Activated naive CD8-positive, alpha-beta T cell (primary cell): Measurements from ENCODE around the gene MROH7.

Experiments used
- H3K27ac Mint-ChIP-seq: one replicate; pipeline ENCODE4 v1.8.0; 2021; ENCODE audit warnings: mixed read lengths
- H3K27me3 Mint-ChIP-seq: one replicate; pipeline ENCODE4 v1.8.0; 2021; ENCODE audit warnings: mixed read lengths
- H3K36me3 Mint-ChIP-seq: one replicate; pipeline ENCODE4 v1.8.0; 2021; ENCODE audit warnings: mixed read lengths
- H3K4me1 Mint-ChIP-seq: one replicate; pipeline ENCODE4 v1.8.0; 2021; ENCODE audit warnings: low read depth, mixed read lengths
- H3K4me3 Mint-ChIP-seq: one replicate; pipeline ENCODE4 v1.8.0; 2021; ENCODE audit warnings: mild to moderate bottlenecking, mixed read lengths
- H3K9me3 Mint-ChIP-seq: one replicate; pipeline ENCODE4 v1.8.0; 2021; ENCODE audit warnings: low read depth, mixed read lengths

Gene MROH7

DNA sequence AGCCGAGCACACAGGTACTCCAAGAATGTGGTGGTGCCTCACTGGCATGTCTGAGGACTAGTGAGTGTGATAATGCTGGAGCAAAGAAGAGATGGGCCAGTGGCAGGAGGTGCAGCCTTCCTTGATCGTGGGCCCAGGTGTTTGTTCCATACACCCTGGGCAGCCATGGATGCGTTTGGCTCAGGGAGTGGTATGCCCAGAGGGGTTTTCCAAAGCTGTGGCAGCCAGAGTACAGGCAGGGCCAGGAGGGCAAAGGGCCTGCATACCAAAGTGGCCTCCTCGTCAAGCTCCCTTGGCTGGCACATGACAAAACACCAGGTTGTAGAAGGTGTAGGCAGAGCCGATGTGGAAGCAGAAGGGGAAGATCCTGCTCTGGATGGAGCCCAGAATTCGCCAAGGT, 103.7 kb downstream of the MROH7 start:
- no peaks in the 10 kb centered on the region for H3K36me3 Mint-ChIP-seq
- H3K4me1 Mint-ChIP-seq: no peaks in the 10 kb centered on the region
- H3K27ac Mint-ChIP-seq: no peak overlapping the region
- H3K27me3 Mint-ChIP-seq: no peaks in the 10 kb centered on the region
- H3K4me3 Mint-ChIP-seq: no peak overlapping the region
- H3K9me3 Mint-ChIP-seq: no peaks in the 10 kb centered on the region

DNA sequence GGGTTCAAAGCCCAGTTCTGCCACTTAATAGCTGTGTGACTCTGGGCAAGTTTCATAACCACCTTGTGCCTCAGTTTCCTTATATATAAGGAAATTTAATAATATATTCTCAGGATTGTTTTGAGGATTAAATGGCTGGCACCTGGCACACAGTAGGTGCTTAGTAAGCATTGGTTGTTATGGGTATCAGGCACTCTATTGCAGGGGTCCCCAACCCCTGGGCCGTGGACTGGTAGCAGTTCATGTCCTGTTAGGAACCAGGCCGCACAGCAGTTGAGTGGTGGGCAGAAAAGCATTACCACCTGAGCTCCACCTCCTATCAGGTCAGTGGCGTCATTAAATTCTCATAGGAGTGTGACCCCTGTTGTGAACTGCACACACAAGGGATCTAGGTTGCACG, 104.3 kb downstream of the MROH7 start:
- Mint-ChIP-seq H3K9me3 (no peaks in the 10 kb centered on the region), H3K27me3 (no peaks in the 10 kb centered on the region), H3K36me3 (no peaks in the 10 kb centered on the region)

DNA sequence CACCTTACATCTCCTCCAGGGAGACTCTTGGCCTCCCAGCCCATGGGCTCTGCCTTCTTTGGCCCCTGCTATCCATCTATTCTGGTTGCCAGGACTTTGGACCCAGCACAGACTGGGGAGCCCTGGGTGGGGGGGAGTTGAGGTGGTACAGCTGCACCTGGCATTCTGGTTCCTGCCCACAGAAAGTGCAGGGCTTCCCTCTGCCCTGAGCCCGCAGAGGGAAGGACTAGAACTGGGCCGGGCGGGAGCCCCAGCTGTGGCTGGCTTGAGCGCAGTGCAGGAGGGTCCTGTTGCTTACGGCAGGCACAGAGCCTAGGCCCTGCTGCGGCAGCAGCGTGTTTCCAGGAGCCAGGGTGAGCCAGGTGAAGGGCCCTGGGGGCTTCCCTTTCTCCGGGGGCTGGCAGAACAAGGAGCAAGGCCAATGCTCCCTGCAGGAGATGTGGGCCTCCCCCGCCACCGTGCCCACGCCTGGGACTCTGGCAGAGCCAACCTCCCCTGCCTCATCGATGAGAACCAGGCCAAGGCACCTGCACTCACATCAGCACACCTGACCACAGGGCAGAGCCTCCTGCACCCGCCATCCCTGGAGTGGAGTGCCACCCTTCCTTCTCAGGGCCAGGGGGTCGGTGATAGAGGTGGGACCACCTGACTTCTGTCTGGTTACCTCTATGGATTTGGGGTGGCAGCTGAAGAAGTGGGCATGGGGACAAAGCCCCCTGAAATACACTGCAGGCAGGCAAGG, 106.7 kb downstream of the MROH7 start:
- H3K27me3 Mint-ChIP-seq: no peaks in the 10 kb centered on the region
- H3K4me1 Mint-ChIP-seq: no peaks in the 10 kb centered on the region
- no peak overlapping the region for H3K27ac Mint-ChIP-seq
- H3K4me3 Mint-ChIP-seq: no peak overlapping the region
- no peaks in the 10 kb centered on the region for H3K36me3 Mint-ChIP-seq
- H3K9me3 Mint-ChIP-seq: no peaks in the 10 kb centered on the region

More for the DNA sequence above, 104.3 kb downstream of the MROH7 start:
- H3K27ac Mint-ChIP-seq: no peak overlapping the region
- H3K4me1 Mint-ChIP-seq: no peaks in the 10 kb centered on the region
- H3K4me3 Mint-ChIP-seq: no peak overlapping the region

DNA sequence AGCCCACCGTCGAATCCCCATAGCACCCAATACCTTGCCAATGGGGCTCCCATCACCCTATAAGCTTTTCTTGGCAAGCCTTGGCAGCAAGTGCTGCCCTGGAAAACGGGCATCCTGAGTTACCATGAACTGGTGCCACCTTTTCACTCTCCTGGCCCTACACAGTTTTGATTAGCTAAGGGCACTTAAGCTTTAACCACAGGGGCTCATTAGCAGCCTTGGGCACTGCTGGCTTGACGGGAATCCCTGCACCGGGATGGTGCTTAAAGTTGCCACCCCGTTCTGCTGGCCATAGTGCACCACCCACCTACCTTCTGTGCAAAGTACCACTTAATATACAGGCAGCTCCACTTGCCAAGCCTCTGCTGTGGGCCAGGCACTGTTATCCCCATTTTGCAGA, 109.0 kb downstream of the MROH7 start:
- Mint-ChIP-seq H3K4me1 (no peaks in the 10 kb centered on the region), H3K27ac (no peak overlapping the region), H3K36me3 (no peaks in the 10 kb centered on the region), H3K9me3 (no peaks in the 10 kb centered on the region), H3K4me3 (no peak overlapping the region), H3K27me3 (no peaks in the 10 kb centered on the region)

DNA sequence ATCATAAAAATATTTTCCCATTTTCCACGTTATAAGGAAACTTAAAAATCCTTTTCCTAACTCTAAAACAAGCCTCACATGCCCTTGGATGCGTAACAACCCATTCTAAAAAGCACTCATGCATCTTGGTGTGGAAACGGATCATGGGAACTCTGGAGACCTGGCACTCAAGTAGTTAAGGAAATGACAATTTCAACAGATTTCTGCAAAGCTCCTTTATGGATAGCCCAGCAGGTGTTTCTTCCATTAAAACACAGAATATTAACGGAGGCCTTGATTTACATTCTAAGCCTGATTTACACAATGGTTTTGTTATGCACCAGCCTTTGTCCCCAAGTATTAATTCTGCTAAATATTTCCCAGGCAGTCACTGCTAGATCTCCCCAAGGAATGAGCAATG, 109.8 kb downstream of the MROH7 start:
- no peaks in the 10 kb centered on the region for H3K27me3 Mint-ChIP-seq

DNA sequence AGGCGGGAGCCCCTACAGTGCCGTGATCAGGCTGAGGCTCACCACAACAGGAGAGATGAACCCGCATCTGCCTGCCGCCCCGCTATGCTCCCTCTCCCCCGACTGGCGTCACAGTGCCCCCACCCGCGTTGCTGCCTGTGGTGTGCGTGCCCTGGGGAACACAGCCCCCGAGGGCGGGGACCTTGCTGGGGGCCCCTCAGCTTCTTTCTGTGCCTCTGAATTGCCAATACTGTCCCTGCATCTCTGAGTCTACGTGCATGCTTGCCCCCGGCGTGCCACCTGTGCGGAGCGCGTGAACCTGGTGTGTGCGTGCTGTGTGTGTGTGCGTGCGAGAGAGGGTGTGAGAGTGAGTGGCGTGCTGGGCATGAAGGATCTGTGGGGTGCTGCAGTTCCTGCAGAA, 112.5 kb downstream of the MROH7 start:
- no peaks in the 10 kb centered on the region for H3K4me1 Mint-ChIP-seq
- H3K9me3 Mint-ChIP-seq: no peaks in the 10 kb centered on the region

More for the DNA sequence above, 109.8 kb downstream of the MROH7 start:
- Mint-ChIP-seq H3K36me3 (peaks cover 4% of the 10 kb centered on the region), H3K9me3 (no peaks in the 10 kb centered on the region), H3K4me1 (no peaks in the 10 kb centered on the region), H3K4me3 (no peak overlapping the region), H3K27ac (no peak overlapping the region)

DNA sequence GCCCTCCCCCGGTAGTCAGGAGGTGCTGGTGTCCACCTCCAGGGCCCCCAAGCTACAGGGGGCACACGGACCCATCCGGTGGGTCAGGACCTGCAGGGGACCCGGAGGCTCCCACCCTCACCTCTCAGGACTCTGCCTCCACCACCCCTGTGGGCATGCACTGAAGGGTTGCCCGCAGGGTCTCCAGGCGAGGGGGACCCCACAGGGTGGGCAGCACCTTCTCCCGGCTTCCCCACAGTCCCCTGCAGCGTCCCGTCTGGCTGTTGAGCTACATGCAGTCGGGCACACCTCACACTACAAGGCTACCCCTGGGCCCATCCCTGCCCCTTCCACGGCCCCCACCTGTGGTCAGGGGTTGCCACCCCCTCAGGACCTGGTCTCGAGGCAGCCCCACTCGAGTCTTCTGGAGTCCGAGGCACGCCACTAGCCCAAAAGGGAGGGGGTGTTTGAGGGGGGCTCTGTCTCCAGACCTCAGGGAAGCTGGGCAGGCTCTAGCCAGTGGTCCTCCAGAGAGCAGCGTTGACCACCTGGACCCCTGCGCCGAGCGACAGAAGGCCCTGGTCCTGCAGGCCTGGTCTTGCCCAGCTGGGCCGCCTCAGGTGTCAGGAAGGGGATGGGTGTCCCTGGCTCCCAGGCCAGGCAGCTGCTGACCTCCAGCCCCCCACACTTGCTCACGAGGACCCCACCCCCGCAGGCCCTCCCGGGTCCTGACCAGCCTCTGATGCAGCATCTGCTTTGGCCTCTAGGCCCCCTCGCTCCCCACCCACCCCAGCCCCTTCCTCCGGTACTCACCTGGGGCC, 113.1 kb downstream of the MROH7 start:
- peaks cover 4% of the 10 kb centered on the region for H3K36me3 Mint-ChIP-seq

More for the DNA sequence above, 112.5 kb downstream of the MROH7 start:
- Mint-ChIP-seq H3K27ac (no peak overlapping the region), H3K27me3 (no peaks in the 10 kb centered on the region), H3K4me3 (no peak overlapping the region), H3K36me3 (peaks cover 4% of the 10 kb centered on the region)

DNA sequence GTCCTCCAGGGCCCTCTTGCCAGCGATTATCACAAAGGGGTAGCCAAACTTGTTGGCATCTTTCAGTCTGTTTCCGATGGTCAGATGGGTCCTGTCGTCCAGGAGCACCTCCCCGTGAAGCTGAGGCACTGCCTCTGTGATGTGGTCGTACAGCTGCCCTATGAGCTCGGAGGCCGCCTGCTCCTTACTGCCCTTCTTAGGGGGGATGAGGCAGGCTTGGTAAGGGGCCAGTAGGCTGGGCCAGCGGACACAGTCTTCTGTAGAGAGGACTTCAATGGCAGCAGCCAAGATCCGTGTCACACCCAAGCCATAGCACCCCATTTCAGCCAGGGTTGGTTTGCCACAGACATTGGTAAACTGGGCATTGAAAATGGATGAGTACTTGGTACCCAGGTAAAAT, 116.2 kb downstream of the MROH7 start:
- H3K4me3 Mint-ChIP-seq: no peak overlapping the region
- peaks cover 9% of the 10 kb centered on the region for H3K4me1 Mint-ChIP-seq
- no peak overlapping the region for H3K27ac Mint-ChIP-seq
- no peaks in the 10 kb centered on the region for H3K27me3 Mint-ChIP-seq
- peaks cover 4% of the 10 kb centered on the region for H3K36me3 Mint-ChIP-seq
- H3K9me3 Mint-ChIP-seq: no peaks in the 10 kb centered on the region

More for the DNA sequence above, 113.1 kb downstream of the MROH7 start:
- H3K4me1 Mint-ChIP-seq: no peaks in the 10 kb centered on the region
- H3K9me3 Mint-ChIP-seq: no peaks in the 10 kb centered on the region
- H3K4me3 Mint-ChIP-seq: no peak overlapping the region
- H3K27me3 Mint-ChIP-seq: no peaks in the 10 kb centered on the region
- no peak overlapping the region for H3K27ac Mint-ChIP-seq

DNA sequence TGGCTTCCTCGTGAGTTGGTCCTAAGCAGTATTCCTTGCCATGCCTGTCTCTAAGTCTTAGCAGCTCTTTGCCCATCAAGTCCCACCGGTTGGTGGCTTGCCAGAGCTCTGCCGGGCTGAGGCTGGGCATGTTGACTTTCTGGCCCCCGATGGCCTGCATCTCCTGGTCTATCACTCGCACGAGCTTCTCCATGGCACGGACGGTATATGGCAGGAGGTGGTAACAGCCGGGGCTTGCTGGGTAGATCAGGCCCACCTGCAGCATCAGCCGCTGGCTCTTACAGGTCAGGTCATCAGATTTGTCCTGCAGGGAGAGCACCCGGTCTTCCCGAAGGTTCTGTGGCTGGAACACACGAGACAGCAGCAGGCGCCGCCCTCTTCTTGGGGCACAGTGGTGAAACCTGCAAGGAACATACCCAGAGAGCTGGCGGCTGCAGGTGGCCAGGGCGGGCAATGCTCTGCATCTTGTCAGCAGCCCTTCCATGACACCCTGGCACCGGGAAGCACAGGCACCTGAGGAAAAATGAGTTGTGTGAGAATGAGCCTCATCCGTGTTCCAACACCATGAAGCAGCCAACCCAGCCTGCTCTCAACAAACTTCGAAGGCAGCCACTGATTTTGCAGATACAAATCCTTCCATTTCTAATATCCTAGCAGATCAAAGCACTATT, 117.2 kb downstream of the MROH7 start:
- H3K36me3 Mint-ChIP-seq: peaks cover 4% of the 10 kb centered on the region
- H3K27ac Mint-ChIP-seq: no peak overlapping the region
- H3K4me1 Mint-ChIP-seq: peaks cover 19% of the 10 kb centered on the region
- no peaks in the 10 kb centered on the region for H3K27me3 Mint-ChIP-seq
- no peak overlapping the region for H3K4me3 Mint-ChIP-seq
- no peaks in the 10 kb centered on the region for H3K9me3 Mint-ChIP-seq
